PFSK-1 (cell line): ENCODE data around the gene TNNT3.

Experiments used
- FOXP2 ChIP-seq: optimal IDR thresholded peaks from 2 replicates; pipeline ENCODE3; 2011; ENCODE audit warnings: borderline replicate concordance, control low read depth, inconsistent platforms; ENCODE audit not compliant: insufficient read depth; ENCODE audit errors: extremely low read length, extremely low read depth
- POLR2AphosphoS5 ChIP-seq: IDR thresholded peaks from 2 replicates; pipeline ENCODE4 v1.6.1; 2012; ENCODE audit warnings: low read depth, mild to moderate bottlenecking, control low read depth, low read length, moderate library complexity
- SIN3A ChIP-seq: IDR thresholded peaks from 2 replicates; pipeline ENCODE4 v1.6.1; 2012; ENCODE audit warnings: mild to moderate bottlenecking, low read length, moderate library complexity, borderline replicate concordance; ENCODE audit not compliant: insufficient read depth
- TAF1 ChIP-seq: IDR thresholded peaks from 2 replicates; pipeline ENCODE4 v1.6.1; 2012; ENCODE audit warnings: low read length, control low read depth, borderline replicate concordance; ENCODE audit not compliant: insufficient read depth
- TF ChIP-seq, protein P1 (sequence below), 2 experiments: IDR thresholded peaks; 2 replicates each; pipeline versions ENCODE4 v1.6.1 to v1.8.0; 2011 to 2012; ENCODE audit warnings: low read depth in 2 of 2, low read length in 2 of 2, control low read depth in 1 of 2, inconsistent platforms in 1 of 2, mild to moderate bottlenecking in 1 of 2, moderate library complexity in 1 of 2; ENCODE audit not compliant: insufficient read depth in 1 of 2

GRCh38 chr11:1987024-1987423 lies 67.5 kb downstream of the TNNT3 start:
- TF ChIP-seq TAF1 (no peak), POLR2AphosphoS5 (no peak), SIN3A (no peak), FOXP2 (no peak)
- TF ChIP-seq, protein P1, sequence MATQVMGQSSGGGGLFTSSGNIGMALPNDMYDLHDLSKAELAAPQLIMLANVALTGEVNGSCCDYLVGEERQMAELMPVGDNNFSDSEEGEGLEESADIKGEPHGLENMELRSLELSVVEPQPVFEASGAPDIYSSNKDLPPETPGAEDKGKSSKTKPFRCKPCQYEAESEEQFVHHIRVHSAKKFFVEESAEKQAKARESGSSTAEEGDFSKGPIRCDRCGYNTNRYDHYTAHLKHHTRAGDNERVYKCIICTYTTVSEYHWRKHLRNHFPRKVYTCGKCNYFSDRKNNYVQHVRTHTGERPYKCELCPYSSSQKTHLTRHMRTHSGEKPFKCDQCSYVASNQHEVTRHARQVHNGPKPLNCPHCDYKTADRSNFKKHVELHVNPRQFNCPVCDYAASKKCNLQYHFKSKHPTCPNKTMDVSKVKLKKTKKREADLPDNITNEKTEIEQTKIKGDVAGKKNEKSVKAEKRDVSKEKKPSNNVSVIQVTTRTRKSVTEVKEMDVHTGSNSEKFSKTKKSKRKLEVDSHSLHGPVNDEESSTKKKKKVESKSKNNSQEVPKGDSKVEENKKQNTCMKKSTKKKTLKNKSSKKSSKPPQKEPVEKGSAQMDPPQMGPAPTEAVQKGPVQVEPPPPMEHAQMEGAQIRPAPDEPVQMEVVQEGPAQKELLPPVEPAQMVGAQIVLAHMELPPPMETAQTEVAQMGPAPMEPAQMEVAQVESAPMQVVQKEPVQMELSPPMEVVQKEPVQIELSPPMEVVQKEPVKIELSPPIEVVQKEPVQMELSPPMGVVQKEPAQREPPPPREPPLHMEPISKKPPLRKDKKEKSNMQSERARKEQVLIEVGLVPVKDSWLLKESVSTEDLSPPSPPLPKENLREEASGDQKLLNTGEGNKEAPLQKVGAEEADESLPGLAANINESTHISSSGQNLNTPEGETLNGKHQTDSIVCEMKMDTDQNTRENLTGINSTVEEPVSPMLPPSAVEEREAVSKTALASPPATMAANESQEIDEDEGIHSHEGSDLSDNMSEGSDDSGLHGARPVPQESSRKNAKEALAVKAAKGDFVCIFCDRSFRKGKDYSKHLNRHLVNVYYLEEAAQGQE (IDR thresholded peaks at IDR 0.05; ENCODE audit: insufficient read depth in 1 of 2, low read depth in 2 of 2, low read length in 2 of 2): no peak
